HG03457 (cell line): ENCODE data around the gene PEX12.
"Not testable (repeated sequence)": the region's sequence is repeated elsewhere in the genome, so short reads cannot be mapped to it uniquely, and the experiment has no call there.

Source experiments
- ATAC-seq: cut with Tn5 transposase; IDR thresholded peaks from one replicate; pipeline ENCODE4 v1.9.1; 2021; ENCODE audit warnings: moderate number of reproducible peaks; ENCODE audit not compliant: unreplicated experiment

Gene PEX12

GRCh38 chr17:35537601-35538141 is 40.7 kb downstream of the PEX12 start, which contains the start of gene SLFN12L:
Gene SLFN12L (minus strand): TSS chr17:35537678. CDS start chr17:35522364, 15,314 bp downstream.
- ATAC-seq: no peak

DNA sequence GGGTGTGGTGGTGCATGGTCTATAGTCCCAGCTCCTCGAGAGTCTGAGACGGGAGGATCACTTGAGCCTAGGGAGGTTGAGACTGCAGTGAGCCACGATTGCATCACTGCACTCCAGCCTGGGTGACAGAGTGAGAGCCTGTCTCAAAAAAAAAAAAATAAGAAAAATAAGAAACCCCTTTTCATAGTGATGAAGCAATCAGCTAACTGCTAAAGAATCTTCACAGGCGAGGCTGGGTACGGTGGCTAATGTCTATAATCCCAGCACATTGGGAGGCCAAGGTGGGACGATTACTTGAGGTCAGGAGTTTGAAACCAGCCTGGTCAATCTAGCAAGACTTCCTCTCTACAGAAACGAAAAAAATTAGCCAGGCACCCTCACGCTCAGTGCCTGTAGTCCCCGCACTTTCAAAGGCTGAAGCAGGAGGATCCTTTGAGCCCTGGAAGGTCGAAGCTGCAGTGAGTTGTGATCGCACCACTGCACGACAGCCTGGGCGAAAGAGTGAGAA is 41.7 kb downstream of the PEX12 start:
- ATAC-seq: no peak

- not testable (repeated sequence) for ATAC-seq
These were observed 43.0 kb downstream of the PEX12 start for GRCh38 chr17:35535406-35535805.

DNA sequence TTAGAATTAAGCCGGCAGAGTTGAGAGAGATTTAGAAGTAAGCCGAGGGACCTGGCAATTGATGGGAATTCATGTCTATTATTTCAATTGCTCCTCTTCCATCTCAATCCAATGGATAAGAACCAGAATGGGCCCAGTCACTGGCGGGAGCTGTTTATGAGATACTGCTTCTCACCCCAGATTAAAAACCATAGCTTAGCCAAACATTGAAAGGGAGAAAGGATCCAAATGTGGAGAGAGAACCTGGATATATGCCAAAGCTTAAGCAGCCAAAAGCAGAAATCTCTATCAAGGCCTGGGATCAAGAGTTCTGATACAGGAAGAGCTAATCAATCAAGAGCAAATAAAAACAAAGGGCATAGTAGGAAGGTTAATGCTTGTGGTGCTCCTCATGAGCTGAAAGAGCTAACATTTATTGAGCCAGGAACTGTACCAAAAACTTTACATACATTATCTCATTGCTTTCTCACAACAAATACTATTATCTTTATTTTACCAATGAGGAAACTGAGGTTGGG is 43.7 kb downstream of the PEX12 start:
- no peak for ATAC-seq

- no peak for ATAC-seq
These were observed 47.2 kb downstream of the PEX12 start for GRCh38 chr17:35531160-35531559.

DNA sequence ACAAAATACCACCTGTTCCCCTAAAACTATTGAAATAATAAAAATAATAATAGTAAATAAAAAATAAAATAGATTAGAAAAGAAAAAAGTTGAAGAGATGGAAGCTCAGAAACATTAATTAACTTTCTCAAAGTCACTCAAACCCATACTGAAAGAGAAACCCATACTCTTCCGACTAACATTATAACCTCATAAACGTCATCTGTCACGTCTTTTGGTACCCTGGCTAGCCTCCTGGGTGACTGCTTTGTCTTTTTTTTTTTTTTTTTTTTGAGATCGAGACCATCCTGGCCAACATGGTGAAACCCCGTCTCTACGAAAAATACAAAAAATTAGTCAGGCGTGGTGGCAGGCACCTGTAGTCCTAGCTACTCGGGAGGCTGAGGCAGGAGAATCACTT is 48.5 kb downstream of the PEX12 start:
- no peak for ATAC-seq

GRCh38 chr17:35529326-35529725 is 49.0 kb downstream of the PEX12 start:
- not testable (repeated sequence) for ATAC-seq
